Esophagus squamous epithelium (tissue), 5 donors: Measurements from ENCODE around the gene UBXN4. TPM values are rescaled to one million over a fixed set of nuclear protein-coding genes. Genes with fewer than 3 reads are reported as not detected.

Experiments
- DNase-seq: peaks from one replicate; lab custom pipeline; 2025; lab: John Stamatoyannopoulos, UW
- H3K27ac ChIP-seq, 4 donors: fragments of 200-600 bp; sonication (generic); one replicate each; pipeline ENCODE4 v1.5.1; 2016 to 2019; ENCODE audit warnings: mild to moderate bottlenecking in 1 of 4
- H3K27me3 ChIP-seq, 4 donors: fragments of 200-600 bp; sonication (generic); 1 replicate in 3 of 4; 2 replicates in 1 of 4; pipeline versions ENCODE4 v1.5.1 to v1.6.0; 2017 to 2021; ENCODE audit warnings: antibody characterized with exemption in 1 of 4
- H3K36me3 ChIP-seq, 3 donors: fragments of 200-600 bp; sonication (generic); one replicate each; pipeline ENCODE4 v1.5.1; 2016 to 2019
- H3K4me1 ChIP-seq, 3 donors: fragments of 200-600 bp; sonication (generic); one replicate each; pipeline ENCODE4 v1.5.1; 2017 to 2019
- H3K4me3 ChIP-seq, 4 donors: fragments of 200-600 bp; sonication (generic); 1 replicate in 3 of 4; 2 replicates in 1 of 4; pipeline ENCODE4 v1.5.1; 2016 to 2019; ENCODE audit warnings: mild to moderate bottlenecking in 2 of 4, moderate library complexity in 1 of 4
- H3K9me3 ChIP-seq, 3 donors: fragments of 200-600 bp; sonication (generic); one replicate each; pipeline ENCODE4 v1.5.1; 2016 to 2019
- CTCF ChIP-seq, 6 experiments: fragments of 450-650 bp in 4 of 6; fragments of 200-600 bp in 2 of 6; sonication (generic) in 2 of 6; IDR thresholded peaks; one replicate each; pipeline ENCODE4 v1.5.1; 2016 to 2019; ENCODE audit warnings: antibody characterized with exemption in 6 of 6, mild to moderate bottlenecking in 4 of 6, moderate library complexity in 4 of 6
- POLR2A ChIP-seq, 4 donors: fragments of 450-650 bp; IDR thresholded peaks; one replicate each; pipeline ENCODE4 v1.6.1; 2017; ENCODE audit warnings: antibody characterized with exemption in 4 of 4, mild to moderate bottlenecking in 4 of 4, moderate library complexity in 3 of 4
- WGBS, 2 donors: methylation state at CpG; one replicate each; pipeline ENCODE4 v1.1.5; 2018; 5-methylcytosine and 5-hydroxymethylcytosine counted together
- intact Hi-C: fragments of 100-400 bp; cut with DNase I; formaldehyde crosslinking; loops from one replicate; pipeline ENCODE4 v1.15.0; 2022
- total RNA-seq, 4 donors: library from RNA; depleted of rRNA; stranded (reverse); fragments of >200 nt; gene quantifications; one replicate each; pipeline ENCODE4 v1.1.0, GENCODE V29; 2016
- donor health status: DM: yes; HTN: yes; CAD: no.

The UBXN4 gene
- total RNA-seq, 4 donors from 2014 or later: 40.2 to 66.9 (median 49.2) TPM

GRCh38 chr2:135762022-135762421 lies 20.4 kb downstream of the UBXN4 start:
- TF ChIP-seq POLR2A (IDR thresholded peaks at IDR 0.05) (no peak), CTCF (IDR thresholded peaks at IDR 0.05) (no peak)
- no peak overlapping the region for H3K27ac ChIP-seq
- no peaks in the 10 kb centered on the region for H3K27me3 ChIP-seq
- DNase-seq: no peak
- no peak overlapping the region for H3K4me3 ChIP-seq
- peaks cover 0 to 99% (median 52%) of the 10 kb centered on the region in 3 donors for H3K36me3 ChIP-seq
- H3K9me3 ChIP-seq: peaks cover 0 to 7% (median 7%) of the 10 kb centered on the region in 3 donors
- intact Hi-C loops: no loop called here
- no peaks in the 10 kb centered on the region for H3K4me1 ChIP-seq

- Histone ChIP-seq H3K36me3 (peaks cover 0 to 99% (median 51%) of the 10 kb centered on the region in 3 donors), H3K27me3 (no peaks in the 10 kb centered on the region), H3K4me1 (no peaks in the 10 kb centered on the region), H3K9me3 (peaks cover 0 to 2% (median 2%) of the 10 kb centered on the region in 3 donors), H3K27ac (no peak overlapping the region), H3K4me3 (no peak overlapping the region)
- no peak for DNase-seq
- intact Hi-C loops: no loop called here
- no peak for TF ChIP-seq POLR2A (IDR thresholded peaks at IDR 0.05)
- no peak for TF ChIP-seq CTCF (IDR thresholded peaks at IDR 0.05)
- 100% methylated on average over 1 of the region's 1 CpG for WGBS, 2 donors
Observed at GRCh38 chr2:135762530-135762929, 20.9 kb downstream of the UBXN4 start.

GRCh38 chr2:135768863-135769262 lies 27.2 kb downstream of the UBXN4 start:
- DNase-seq: no peak
- Histone ChIP-seq H3K27ac (no peak overlapping the region), H3K9me3 (no peaks in the 10 kb centered on the region), H3K36me3 (peaks cover 14 to 100% (median 59%) of the 10 kb centered on the region in 3 donors), H3K27me3 (no peaks in the 10 kb centered on the region), H3K4me1 (no peaks in the 10 kb centered on the region), H3K4me3 (no peak overlapping the region)
- TF ChIP-seq POLR2A (IDR thresholded peaks at IDR 0.05) (no peak), CTCF (IDR thresholded peaks at IDR 0.05) (no peak)
- intact Hi-C loops: no loop called here
- WGBS, 2 donors: 94 to 100% methylated on average over 7 to 8 of the region's 8 CpGs

GRCh38 chr2:135773319-135773718 lies 31.7 kb downstream of the UBXN4 start:
- Histone ChIP-seq H3K9me3 (no peaks in the 10 kb centered on the region), H3K4me1 (no peaks in the 10 kb centered on the region), H3K27ac (no peak overlapping the region), H3K36me3 (peaks cover 14 to 100% (median 49%) of the 10 kb centered on the region in 3 donors), H3K27me3 (no peaks in the 10 kb centered on the region), H3K4me3 (no peak overlapping the region)
- 85 to 90% methylated on average over 2 of the region's 2 CpGs for WGBS, 2 donors
- intact Hi-C loops: no loop called here
- no peak for DNase-seq
- TF ChIP-seq CTCF (IDR thresholded peaks at IDR 0.05): no peak
- no peak for TF ChIP-seq POLR2A (IDR thresholded peaks at IDR 0.05)

- DNase-seq: no peak
- H3K9me3 ChIP-seq: no peaks in the 10 kb centered on the region
- peaks cover 14 to 100% (median 51%) of the 10 kb centered on the region in 3 donors for H3K36me3 ChIP-seq
- TF ChIP-seq POLR2A (IDR thresholded peaks at IDR 0.05) (no peak), CTCF (IDR thresholded peaks at IDR 0.05) (no peak)
- H3K4me1 ChIP-seq: no peaks in the 10 kb centered on the region
- intact Hi-C loops: no loop called here
- H3K27ac ChIP-seq: no peak overlapping the region
- H3K27me3 ChIP-seq: no peaks in the 10 kb centered on the region
- no peak overlapping the region for H3K4me3 ChIP-seq
Observed at GRCh38 chr2:135773917-135774316, 32.3 kb downstream of the UBXN4 start.
